Esophagus muscularis mucosa (tissue), 4 donors: ENCODE results near the gene EIF3D. TPM values are rescaled to one million over a fixed set of nuclear protein-coding genes. Genes with fewer than 3 reads are reported as not detected.

Experiments
- DNase-seq: peaks from one replicate; pipeline ENCODE4 v3.0.0-alpha.2; 2017; ENCODE audit errors: extremely low spot score
- H3K27ac ChIP-seq, 4 donors: fragments of 200-600 bp; sonication (generic); replicated peaks in 1 of 4; 1 replicate in 3 of 4; 2 replicates in 1 of 4; pipeline ENCODE4 v1.5.1; 2016 to 2019; ENCODE audit warnings: mild to moderate bottlenecking in 1 of 4
- H3K27me3 ChIP-seq, 4 donors: fragments of 200-600 bp; sonication (generic); one replicate each; pipeline versions ENCODE4 v1.5.1 to v1.6.0; 2016 to 2019
- H3K36me3 ChIP-seq, 4 donors: fragments of 200-600 bp; sonication (generic); one replicate each; pipeline ENCODE4 v1.5.1; 2016 to 2019
- H3K4me1 ChIP-seq, 4 donors: fragments of 200-600 bp; sonication (generic); one replicate each; pipeline ENCODE4 v1.5.1; 2016 to 2019
- H3K4me3 ChIP-seq, 4 donors: fragments of 200-600 bp; sonication (generic); 1 replicate in 2 of 4; 2 replicates in 2 of 4; pipeline ENCODE4 v1.5.1; 2016 to 2019; ENCODE audit warnings: mild to moderate bottlenecking in 4 of 4, moderate library complexity in 1 of 4
- H3K9me3 ChIP-seq, 4 donors: fragments of 200-600 bp; sonication (generic); 1 replicate in 3 of 4; 2 replicates in 1 of 4; pipeline ENCODE4 v1.5.1; 2016 to 2019
- CTCF ChIP-seq, 3 experiments: fragments of 200-600 bp in 2 of 3; fragments of 450-650 bp in 1 of 3; sonication (generic) in 2 of 3; IDR thresholded peaks; one replicate each; pipeline ENCODE4 v1.5.1; 2017 to 2019; ENCODE audit warnings: antibody characterized with exemption in 3 of 3, mild to moderate bottlenecking in 2 of 3, moderate library complexity in 1 of 3
- EP300 ChIP-seq: sonication (generic); formaldehyde crosslinking; IDR thresholded peaks from one replicate; pipeline ENCODE4 v1.6.1; 2017; ENCODE audit warnings: antibody characterized with exemption
- POLR2A ChIP-seq: fragments of 450-650 bp; IDR thresholded peaks from one replicate; pipeline ENCODE4 v1.6.1; 2017; ENCODE audit warnings: antibody characterized with exemption, moderate library complexity, mild to moderate bottlenecking, low read depth
- POLR2AphosphoS5 ChIP-seq, 2 donors: sonication (generic); formaldehyde crosslinking; IDR thresholded peaks; one replicate each; pipeline ENCODE4 v1.6.1; 2017; ENCODE audit warnings: antibody characterized with exemption in 2 of 2
- WGBS: methylation state at CpG from one replicate; pipeline ENCODE4 v1.1.5; 2018; 5-methylcytosine and 5-hydroxymethylcytosine counted together
- intact Hi-C: fragments of 100-400 bp; cut with DNase I; formaldehyde crosslinking; loops from one replicate; pipeline ENCODE4 v1.15.1; 2023
- total RNA-seq, 4 donors: library from RNA; depleted of rRNA; stranded (reverse); fragments of >200 nt; gene quantifications; one replicate each; pipeline versions ENCODE4 v1.1.0 to v1.2.1, GENCODE V29; 2016

The EIF3D gene
- total RNA-seq, 4 donors from 2014 or later = 200 to 282 (median 252) TPM

- no peak overlapping the region for H3K27ac ChIP-seq
- no peak for DNase-seq
- H3K9me3 ChIP-seq = no peaks in the 10 kb centered on the region
- TF ChIP-seq EP300 (no peak), POLR2AphosphoS5 (IDR thresholded peaks at IDR 0.05) (peak; percentile 23 to 75), CTCF (IDR thresholded peaks at IDR 0.05) (peak; percentile 72 to 83 (median 81)), POLR2A (no peak)
- WGBS = 92% methylated on average over 13 of the region's 13 CpGs
- H3K36me3 ChIP-seq = peaks cover 0 to 29% (median 18%) of the 10 kb centered on the region in 4 donors
- peaks cover 5 to 7% (median 6%) of the 10 kb centered on the region in 4 donors for H3K4me1 ChIP-seq
- no peaks in the 10 kb centered on the region for H3K27me3 ChIP-seq
- intact Hi-C loops = loop anchor here (5.0 kb wide), 2 partner anchors 295 to 345 kb away; no protein-coding TSS in a partner anchor
- no peak overlapping the region for H3K4me3 ChIP-seq
These were observed 42.2 kb downstream of the EIF3D start for GRCh38 chr22:36486619-36487384.

GRCh38 chr22:36481393-36482168 lies 47.4 kb downstream of the EIF3D start, which contains the start of gene TXN2:
Gene TXN2 (minus strand): TSS chr22:36481640. CDS start chr22:36480837, 803 bp downstream.
- TF ChIP-seq POLR2AphosphoS5 (IDR thresholded peaks at IDR 0.05) = peak; percentile 96 to 99
- peak; percentile 78 for TF ChIP-seq POLR2A
- TF ChIP-seq EP300 = no peak
- no peak for TF ChIP-seq CTCF (IDR thresholded peaks at IDR 0.05)
- H3K36me3 ChIP-seq = peaks cover 7 to 40% (median 33%) of the 10 kb centered on the region in 4 donors
- intact Hi-C loops = no loop called here
- no peaks in the 10 kb centered on the region for H3K27me3 ChIP-seq
- peak; percentile 99 for DNase-seq
- peak within 1 kb of the TSS; percentile 95 to 98 (median 96) for H3K27ac ChIP-seq
- WGBS = 1% methylated on average over 57 of the region's 62 CpGs
- H3K4me1 ChIP-seq = peaks cover 19 to 32% (median 26%) of the 10 kb centered on the region in 4 donors
- no peaks in the 10 kb centered on the region for H3K9me3 ChIP-seq
- H3K4me3 ChIP-seq = peak within 1 kb of the TSS; percentile 67 to 86 (median 74)

GRCh38 chr22:36480941-36481392 lies 48.0 kb downstream of the EIF3D start:
- H3K4me3 ChIP-seq = peak overlapping the region; percentile 67 to 86 (median 74)
- no peak for DNase-seq
- H3K4me1 ChIP-seq = peaks cover 19 to 32% (median 26%) of the 10 kb centered on the region in 4 donors
- 11% methylated on average over 9 of the region's 9 CpGs for WGBS
- no peaks in the 10 kb centered on the region for H3K9me3 ChIP-seq
- H3K27me3 ChIP-seq = no peaks in the 10 kb centered on the region
- intact Hi-C loops = no loop called here
- peak overlapping the region; percentile 95 to 98 (median 96) for H3K27ac ChIP-seq
- peaks cover 13 to 46% (median 39%) of the 10 kb centered on the region in 4 donors for H3K36me3 ChIP-seq
- TF ChIP-seq POLR2AphosphoS5 (IDR thresholded peaks at IDR 0.05) (no peak), EP300 (no peak), POLR2A (no peak), CTCF (IDR thresholded peaks at IDR 0.05) (no peak)

GRCh38 chr22:36478966-36479365 lies 50.0 kb downstream of the EIF3D start:
- WGBS = 95% methylated on average over 4 of the region's 4 CpGs
- intact Hi-C loops = no loop called here
- Histone ChIP-seq H3K9me3 (no peaks in the 10 kb centered on the region), H3K4me1 (peaks cover 28 to 49% (median 37%) of the 10 kb centered on the region in 4 donors), H3K4me3 (no peak overlapping the region), H3K27me3 (no peaks in the 10 kb centered on the region), H3K36me3 (peaks cover 21 to 67% (median 59%) of the 10 kb centered on the region in 4 donors), H3K27ac (peak overlapping the region in 2 of 4 donors; percentile 39 to 97)
- TF ChIP-seq EP300 (no peak), POLR2AphosphoS5 (IDR thresholded peaks at IDR 0.05) (no peak), CTCF (IDR thresholded peaks at IDR 0.05) (no peak), POLR2A (no peak)
- DNase-seq = no peak
